Loucy (cell line): ENCODE data around the gene OR2J2.
"Not testable (repeated sequence)": the region's sequence is repeated elsewhere in the genome, so short reads cannot be mapped to it uniquely, and the experiment has no call there.

Experiments used
- H2AFZ ChIP-seq: fragments of 200-600 bp; sonication (generic); 2 replicates; pipeline ENCODE4 v1.6.0; 2016; ENCODE audit warnings: antibody characterized with exemption, mild to moderate bottlenecking, low read length, moderate library complexity
- H3F3A ChIP-seq: fragments of 200-600 bp; 2 replicates; pipeline ENCODE4 v1.6.0; 2016; ENCODE audit warnings: antibody characterized with exemption, low read depth, mild to moderate bottlenecking
- H3K27me3 ChIP-seq: fragments of 200-600 bp; sonication (generic); 2 replicates; pipeline ENCODE4 v1.6.1; 2014; ENCODE audit warnings: low read length, mild to moderate bottlenecking; ENCODE audit not compliant: insufficient read depth, poor library complexity, severe bottlenecking
- H3K36me3 ChIP-seq: fragments of 200-600 bp; sonication (generic); 2 replicates; pipeline ENCODE4 v1.6.1; 2016; ENCODE audit warnings: low read length; ENCODE audit not compliant: insufficient read depth
- H3K4me1 ChIP-seq: fragments of 200-600 bp; sonication (generic); 2 replicates; pipeline ENCODE4 v1.5.1; 2014; ENCODE audit warnings: low read length, mild to moderate bottlenecking; ENCODE audit not compliant: insufficient read depth, poor library complexity, severe bottlenecking
- H3K4me2 ChIP-seq: fragments of 200-600 bp; sonication (generic); 2 replicates; pipeline ENCODE4 v1.6.0; 2014; ENCODE audit warnings: antibody characterized with exemption, low read length, low read depth, mild to moderate bottlenecking; ENCODE audit not compliant: poor library complexity, severe bottlenecking
- H3K4me3 ChIP-seq: fragments of 200-600 bp; sonication (generic); 2 replicates; pipeline ENCODE4 v1.5.1; 2014; ENCODE audit warnings: low read length, mild to moderate bottlenecking, mixed read lengths; ENCODE audit not compliant: poor library complexity, severe bottlenecking
- H3K79me2 ChIP-seq: fragments of 200-600 bp; sonication (generic); 2 replicates; pipeline ENCODE4 v1.6.1; 2014; ENCODE audit warnings: low read length; ENCODE audit not compliant: insufficient read depth
- H3K9ac ChIP-seq: fragments of 200-600 bp; sonication (generic); 2 replicates; pipeline ENCODE4 v1.6.0; 2014; ENCODE audit warnings: mild to moderate bottlenecking, low read depth, low read length, moderate library complexity; ENCODE audit not compliant: poor library complexity, severe bottlenecking
- H3K9me2 ChIP-seq: fragments of 200-600 bp; sonication (generic); replicated peaks from 2 replicates; pipeline ENCODE4 v1.6.1; 2016; ENCODE audit warnings: low read depth, low read length, mixed read lengths
- H3K9me3 ChIP-seq: fragments of 200-600 bp; sonication (generic); 2 replicates; pipeline ENCODE4 v1.6.1; 2014; ENCODE audit warnings: mild to moderate bottlenecking, antibody characterized with exemption, low read length, low read depth; ENCODE audit not compliant: insufficient read depth
- H4K20me1 ChIP-seq: fragments of 200-600 bp; sonication (generic); 2 replicates; pipeline ENCODE4 v1.6.0; 2014; ENCODE audit warnings: antibody characterized with exemption, low read length, mild to moderate bottlenecking; ENCODE audit not compliant: insufficient read depth, poor library complexity, severe bottlenecking
- EZH2phosphoT487 ChIP-seq: fragments of 200-600 bp; IDR thresholded peaks from 2 replicates; pipeline ENCODE4 v1.6.1; 2018; ENCODE audit warnings: antibody characterized with exemption, mild to moderate bottlenecking, moderate library complexity, borderline replicate concordance
- TF ChIP-seq, protein P1 (sequence below): fragments of 200-600 bp; sonication (generic); conservative IDR thresholded peaks from 2 replicates; pipeline ENCODE4 v1.5.1; 2014; ENCODE audit warnings: mild to moderate bottlenecking, antibody characterized with exemption, low read length

Gene OR2J2

GRCh38 chr6:29170607-29171006, at the start of gene OR2J2:
TSS of gene OR2J2 (plus strand) at chr6:29170907. CDS start at chr6:29173636, 2,729 bp downstream.
- not testable (repeated sequence) for H3K9ac ChIP-seq, H2AFZ ChIP-seq, H3K79me2 ChIP-seq, H3K4me2 ChIP-seq, H3K27me3 ChIP-seq, H3K4me3 ChIP-seq, H3K4me1 ChIP-seq, H3F3A ChIP-seq, H3K9me3 ChIP-seq, H3K9me2 ChIP-seq, H4K20me1 ChIP-seq, H3K36me3 ChIP-seq

- Histone ChIP-seq H3K9ac (no peak overlapping the region), H3K4me3 (no peak overlapping the region), H3K9me2 (no peaks in the 10 kb centered on the region), H4K20me1 (no peaks in the 10 kb centered on the region), H3K36me3 (no peaks in the 10 kb centered on the region), H2AFZ (no peak overlapping the region), H3K79me2 (no peaks in the 10 kb centered on the region), H3F3A (no peaks in the 10 kb centered on the region), H3K27me3 (no peaks in the 10 kb centered on the region), H3K4me2 (no peak overlapping the region), H3K9me3 (no peaks in the 10 kb centered on the region), H3K4me1 (no peaks in the 10 kb centered on the region)
- TF ChIP-seq, protein P1, sequence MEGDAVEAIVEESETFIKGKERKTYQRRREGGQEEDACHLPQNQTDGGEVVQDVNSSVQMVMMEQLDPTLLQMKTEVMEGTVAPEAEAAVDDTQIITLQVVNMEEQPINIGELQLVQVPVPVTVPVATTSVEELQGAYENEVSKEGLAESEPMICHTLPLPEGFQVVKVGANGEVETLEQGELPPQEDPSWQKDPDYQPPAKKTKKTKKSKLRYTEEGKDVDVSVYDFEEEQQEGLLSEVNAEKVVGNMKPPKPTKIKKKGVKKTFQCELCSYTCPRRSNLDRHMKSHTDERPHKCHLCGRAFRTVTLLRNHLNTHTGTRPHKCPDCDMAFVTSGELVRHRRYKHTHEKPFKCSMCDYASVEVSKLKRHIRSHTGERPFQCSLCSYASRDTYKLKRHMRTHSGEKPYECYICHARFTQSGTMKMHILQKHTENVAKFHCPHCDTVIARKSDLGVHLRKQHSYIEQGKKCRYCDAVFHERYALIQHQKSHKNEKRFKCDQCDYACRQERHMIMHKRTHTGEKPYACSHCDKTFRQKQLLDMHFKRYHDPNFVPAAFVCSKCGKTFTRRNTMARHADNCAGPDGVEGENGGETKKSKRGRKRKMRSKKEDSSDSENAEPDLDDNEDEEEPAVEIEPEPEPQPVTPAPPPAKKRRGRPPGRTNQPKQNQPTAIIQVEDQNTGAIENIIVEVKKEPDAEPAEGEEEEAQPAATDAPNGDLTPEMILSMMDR: no peak
- TF ChIP-seq EZH2phosphoT487: no peak
Measured at GRCh38 chr6:29129326-29130012, 41.2 kb upstream of the OR2J2 start.

DNA sequence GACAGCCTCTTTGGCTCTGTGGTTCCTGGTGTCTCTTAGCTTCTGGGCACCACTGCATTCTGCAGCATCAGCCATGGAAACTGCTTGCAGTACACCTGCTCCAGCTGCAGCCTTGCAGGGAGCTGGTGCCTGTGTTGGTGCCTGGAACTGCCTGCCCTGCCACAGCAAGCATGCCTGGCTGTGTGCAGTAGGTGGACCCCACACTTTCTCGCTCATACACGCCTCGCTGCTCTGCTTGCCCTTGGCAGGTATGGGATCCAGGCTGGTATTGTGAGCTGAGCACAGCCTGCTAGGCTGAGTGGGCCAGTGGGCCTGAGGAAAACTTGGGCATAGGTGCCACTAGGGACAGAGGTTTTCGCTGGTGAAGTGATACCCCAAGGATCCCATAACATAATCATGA, 40.1 kb upstream of the OR2J2 start:
- no peaks in the 10 kb centered on the region for H3K4me1 ChIP-seq
- H3K9ac ChIP-seq: no peak overlapping the region
- TF ChIP-seq, protein P1: no peak
- TF ChIP-seq EZH2phosphoT487: no peak
- no peaks in the 10 kb centered on the region for H3K36me3 ChIP-seq
- H3K9me2 ChIP-seq: no peaks in the 10 kb centered on the region
- H3K9me3 ChIP-seq: no peaks in the 10 kb centered on the region
- H3K27me3 ChIP-seq: no peaks in the 10 kb centered on the region
- no peak overlapping the region for H3K4me2 ChIP-seq
- no peak overlapping the region for H2AFZ ChIP-seq
- no peaks in the 10 kb centered on the region for H3K79me2 ChIP-seq
- no peaks in the 10 kb centered on the region for H3F3A ChIP-seq
- H3K4me3 ChIP-seq: no peak overlapping the region
- H4K20me1 ChIP-seq: no peaks in the 10 kb centered on the region

DNA sequence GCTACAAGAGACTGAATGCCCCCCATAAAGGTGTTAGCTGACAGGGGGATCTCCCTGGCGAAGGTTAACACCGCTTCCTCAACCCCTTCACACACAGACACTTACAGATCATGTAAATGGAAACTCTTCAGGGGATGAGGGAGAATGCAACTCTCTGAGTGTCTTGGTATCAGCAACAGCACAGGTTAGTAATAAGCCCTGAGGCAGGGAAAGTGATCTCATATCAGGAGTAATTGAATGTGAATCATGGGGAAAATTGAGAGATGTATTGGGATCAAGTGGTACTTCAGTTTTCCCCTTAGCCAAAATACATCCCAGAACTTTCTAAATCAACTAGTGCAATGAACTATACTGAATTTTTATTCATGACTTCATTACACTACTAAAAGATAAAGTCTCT, 39.0 kb upstream of the OR2J2 start:
- Histone ChIP-seq H3K9ac (no peak overlapping the region), H3K36me3 (no peaks in the 10 kb centered on the region), H3K9me3 (no peaks in the 10 kb centered on the region), H3K4me3 (no peak overlapping the region), H3K4me1 (no peaks in the 10 kb centered on the region), H4K20me1 (no peaks in the 10 kb centered on the region), H3F3A (no peaks in the 10 kb centered on the region), H3K9me2 (no peaks in the 10 kb centered on the region), H3K4me2 (no peak overlapping the region), H2AFZ (no peak overlapping the region), H3K79me2 (no peaks in the 10 kb centered on the region), H3K27me3 (no peaks in the 10 kb centered on the region)
- TF ChIP-seq, protein P1: no peak
- no peak for TF ChIP-seq EZH2phosphoT487
